Adipose tissue (tissue), 3 donors: ENCODE data around the gene PPP1R13B. TPM values are rescaled to one million over a fixed set of nuclear protein-coding genes. Genes with fewer than 3 reads are reported as not detected.

Experiments
- H3K27ac ChIP-seq: one replicate; pipeline ENCODE4 v1.5.1; 2013; ENCODE audit warnings: low read depth, low read length
- WGBS, 3 donors: extraction: QIAGEN DNeasy Blood & Tissue Kit; methylation state at CpG; one replicate each; pipeline ENCODE4 v1.1.7; 2013; 5-methylcytosine and 5-hydroxymethylcytosine counted together
- polyA plus RNA-seq, 3 donors: library from polyadenylated mRNA; stranded (reverse); fragments of 200-250 nt; gene quantifications; one replicate each; pipeline ENCODE4 v1.2.3, GENCODE V29; 2013
- donor health status: healthy with polysubstance abuse.
- donor health status: Bipolar disorder and iron deficiency.
- donor health status: healthy.

Gene PPP1R13B
- polyA plus RNA-seq, 3 donors: 9.7 to 12.7 (median 12.6) TPM

- 68 to 74% (median 73%) methylated on average over 16 of the region's 16 CpGs for WGBS, 3 donors
- H3K27ac ChIP-seq: no peak overlapping the region
Measured at GRCh38 chr14:103714063-103714724, 133.2 kb downstream of the PPP1R13B start.

- H3K27ac ChIP-seq: no peak overlapping the region
- 82 to 90% (median 90%) methylated on average over 18 of the region's 18 CpGs for WGBS, 3 donors
Measured at GRCh38 chr14:103713304-103714062, 133.9 kb downstream of the PPP1R13B start.

- 65 to 79% (median 77%) methylated on average over 24 of the region's 24 CpGs for WGBS, 3 donors
Measured at GRCh38 chr14:103712633-103713247, 134.6 kb downstream of the PPP1R13B start.

GRCh38 chr14:103711516-103712431, 135.6 kb downstream of the PPP1R13B start:
- 47 to 70% (median 48%) methylated on average over 22 to 27 of the region's 27 CpGs for WGBS, 3 donors
- no peak overlapping the region for H3K27ac ChIP-seq

More at GRCh38 chr14:103712633-103713247, 134.6 kb downstream of the PPP1R13B start:
- H3K27ac ChIP-seq: no peak overlapping the region

- H3K27ac ChIP-seq: no peak overlapping the region
- WGBS, 3 donors: 61 to 70% (median 69%) methylated on average over 9 of the region's 9 CpGs
Measured at GRCh38 chr14:103710771-103711377, 136.5 kb downstream of the PPP1R13B start.

- H3K27ac ChIP-seq: no peak overlapping the region
- 91 to 93% (median 92%) methylated on average over 15 of the region's 15 CpGs for WGBS, 3 donors
Measured at GRCh38 chr14:103709814-103710213, 137.6 kb downstream of the PPP1R13B start.

- WGBS, 3 donors: 71 to 81% (median 75%) methylated on average over 18 of the region's 18 CpGs
- no peak overlapping the region for H3K27ac ChIP-seq
Measured at GRCh38 chr14:103708750-103709187, 138.6 kb downstream of the PPP1R13B start.

GRCh38 chr14:103707329-103708263, 139.8 kb downstream of the PPP1R13B start:
- no peak overlapping the region for H3K27ac ChIP-seq
- 87 to 90% (median 87%) methylated on average over 26 to 29 of the region's 29 CpGs for WGBS, 3 donors

GRCh38 chr14:103706551-103707328, 140.6 kb downstream of the PPP1R13B start:
- 89 to 92% (median 90%) methylated on average over 40 to 41 of the region's 41 CpGs for WGBS, 3 donors
- H3K27ac ChIP-seq: no peak overlapping the region

- 60 to 84% (median 64%) methylated on average over 28 of the region's 28 CpGs for WGBS, 3 donors
Measured at GRCh38 chr14:103705504-103706284, 141.7 kb downstream of the PPP1R13B start.

GRCh38 chr14:103705118-103705503, 142.3 kb downstream of the PPP1R13B start:
- 46 to 83% (median 48%) methylated on average over 15 of the region's 15 CpGs for WGBS, 3 donors
- no peak overlapping the region for H3K27ac ChIP-seq

More at GRCh38 chr14:103705504-103706284, 141.7 kb downstream of the PPP1R13B start:
- H3K27ac ChIP-seq: no peak overlapping the region

GRCh38 chr14:103704708-103705107, 142.7 kb downstream of the PPP1R13B start:
- WGBS, 3 donors: 53 to 86% (median 60%) methylated on average over 13 of the region's 13 CpGs
- H3K27ac ChIP-seq: no peak overlapping the region

- 64 to 83% (median 65%) methylated on average over 24 of the region's 24 CpGs for WGBS, 3 donors
- no peak overlapping the region for H3K27ac ChIP-seq
Measured at GRCh38 chr14:103703433-103704385, 143.7 kb downstream of the PPP1R13B start.
